Activated CD8-positive, alpha-beta memory T cell treated with anti-CD3 and anti-CD28 coated beads for 36 hours (primary cell): Measurements from ENCODE around the gene GLIS1. TPM values are rescaled to one million over a fixed set of nuclear protein-coding genes. Genes with fewer than 3 reads are reported as not detected.

ENCODE experiments used
- CTCF ChIA-PET: fragments of 350-600 bp; sonication (Branson Sonifier 250); formaldehyde crosslinking; loops from one replicate; lab custom pipeline; 2021; ENCODE audit warnings: antibody characterized with exemption; lab: Charles Lee
- POLR2A ChIA-PET: fragments of 350-600 bp; sonication (Branson Sonifier 250); formaldehyde crosslinking; loops from one replicate; lab custom pipeline; 2021; ENCODE audit warnings: antibody characterized with exemption; lab: Charles Lee
- total RNA-seq, 2 experiments: library from RNA; stranded (reverse); gene quantifications; one replicate each; pipeline ENCODE4 v1.2.3, GENCODE V29; 2021

The GLIS1 gene
- total RNA-seq, 2 experiments from 2014 or later: not detected

DNA sequence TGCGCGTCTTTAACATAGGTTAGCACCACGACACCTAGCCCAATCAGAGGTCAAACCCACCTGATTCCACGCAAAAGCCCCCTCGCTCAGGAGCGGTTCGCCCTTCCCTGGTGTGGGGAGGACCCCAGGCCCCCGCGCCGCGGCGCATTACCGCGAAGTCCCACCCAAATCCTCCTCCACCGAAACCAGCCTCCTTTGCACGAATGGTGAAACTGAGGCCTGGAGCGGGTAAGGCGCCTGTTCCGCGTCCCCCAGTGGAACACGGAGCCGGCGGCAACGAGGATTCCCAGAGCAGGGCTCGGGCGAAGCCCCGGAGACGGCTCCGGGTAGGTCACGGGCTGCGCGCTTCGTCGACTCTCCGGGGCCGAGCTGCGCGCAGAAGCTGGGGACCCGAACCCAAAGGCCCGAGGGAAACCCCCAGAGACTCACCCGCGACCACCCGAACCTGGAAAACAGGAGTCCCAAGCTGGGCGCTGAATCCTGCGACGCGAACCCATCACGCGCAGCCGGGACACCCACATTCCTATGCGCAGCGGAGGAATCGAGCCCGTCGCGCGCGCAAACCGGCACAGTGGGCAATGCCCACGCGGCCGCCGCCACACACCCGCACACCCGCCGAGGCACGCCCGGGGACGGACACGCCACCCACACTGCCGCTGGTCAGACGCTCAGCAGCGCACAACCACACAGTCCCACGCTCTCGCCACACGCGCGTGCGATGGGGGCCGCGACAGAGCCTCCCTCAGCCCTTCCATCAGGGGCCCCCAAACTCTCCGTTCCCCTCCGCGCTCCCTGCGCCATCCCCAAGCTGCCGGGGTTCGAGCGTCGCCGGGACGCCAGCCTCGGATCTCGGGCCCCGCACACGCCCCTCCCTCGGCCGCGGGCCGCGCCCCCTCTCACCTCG, 507 bp downstream of the GLIS1 start:
- ChIA-PET POLR2A (no interaction called here), CTCF (no interaction called here)

DNA sequence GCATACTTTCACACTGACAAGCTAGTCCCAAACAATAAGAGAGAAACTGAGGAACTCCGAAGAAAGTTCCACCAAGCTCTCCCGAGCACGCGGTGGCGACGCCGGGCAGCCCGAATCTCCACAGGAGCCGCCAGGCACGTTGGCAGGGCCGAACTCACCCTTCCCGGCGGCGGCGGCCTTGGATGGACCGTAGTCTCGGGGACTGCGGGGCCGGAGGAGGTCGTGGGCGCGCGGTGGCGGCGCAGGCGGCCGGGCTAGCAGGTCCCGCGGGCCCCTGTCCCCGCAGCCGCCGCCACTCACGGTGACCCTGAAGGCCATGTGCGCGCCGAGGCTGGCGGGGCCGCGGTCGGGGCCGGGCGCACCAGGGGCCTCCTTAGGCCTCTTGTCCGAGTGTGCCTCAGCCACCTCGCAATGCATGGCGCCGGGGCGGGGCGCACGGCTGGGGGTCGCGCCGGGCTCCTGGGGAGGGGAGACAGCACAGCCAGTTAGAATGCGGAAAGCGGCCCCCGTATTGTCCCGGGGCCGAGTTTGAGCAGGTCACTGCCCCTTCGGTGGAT, 1.2 kb downstream of the GLIS1 start:
- ChIA-PET POLR2A (no interaction called here), CTCF (interaction anchor here (0.9 to 1.2 kb wide), 2 partner anchors 43 to 252 kb away, joined by 3 read pairs; no protein-coding TSS in a partner anchor)

DNA sequence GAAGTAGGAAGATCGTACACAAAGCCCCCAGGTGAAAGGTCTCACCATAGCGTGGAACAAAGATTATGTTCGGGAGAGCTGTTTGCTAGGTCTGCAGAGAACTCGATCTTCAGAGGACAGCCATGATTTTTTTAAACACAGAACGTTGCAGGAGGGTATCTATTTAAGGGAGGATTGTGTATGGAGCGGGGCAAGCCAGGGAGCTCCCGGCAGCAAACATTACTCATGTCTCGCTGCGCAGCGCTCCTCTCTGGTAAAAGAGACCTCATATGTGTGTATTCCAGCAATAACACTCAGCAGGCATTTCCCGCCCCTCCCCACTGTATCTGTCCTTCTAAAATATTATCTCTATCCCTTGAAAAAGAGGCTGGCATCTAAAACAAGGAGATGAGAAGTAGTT, 2.7 kb downstream of the GLIS1 start:
- CTCF ChIA-PET: interaction anchor here (0.6 to 1.0 kb wide), 2 partner anchors 18 to 1392 kb away, joined by 3 read pairs; no protein-coding TSS in a partner anchor
- POLR2A ChIA-PET: interaction anchor here (0.6 kb wide), 1 partner anchor 1005 kb away, joined by 5 read pairs; no protein-coding TSS in a partner anchor

DNA sequence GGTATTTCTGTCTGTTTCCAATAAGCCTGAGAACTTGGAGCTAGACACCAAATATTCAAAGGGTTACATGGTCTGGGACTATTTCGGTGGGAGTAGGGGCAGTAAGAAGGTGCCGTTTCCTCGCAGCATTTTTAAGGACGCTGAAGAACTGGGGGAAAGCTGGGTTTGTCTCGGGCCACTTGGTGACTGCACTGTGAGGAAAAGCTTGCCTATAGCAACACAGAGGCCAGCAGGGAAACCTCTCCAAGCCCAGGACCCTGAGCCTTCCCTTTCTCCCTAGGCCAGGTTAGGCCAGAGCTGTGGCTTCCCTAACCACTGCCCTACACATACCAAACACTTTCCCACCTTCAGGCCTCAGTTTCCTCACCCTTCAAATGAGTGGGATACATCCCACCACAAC, 3.3 kb downstream of the GLIS1 start:
- ChIA-PET CTCF (no interaction called here), POLR2A (interaction anchor here (0.6 kb wide), 1 partner anchor 1005 kb away, joined by 5 read pairs; no protein-coding TSS in a partner anchor)

DNA sequence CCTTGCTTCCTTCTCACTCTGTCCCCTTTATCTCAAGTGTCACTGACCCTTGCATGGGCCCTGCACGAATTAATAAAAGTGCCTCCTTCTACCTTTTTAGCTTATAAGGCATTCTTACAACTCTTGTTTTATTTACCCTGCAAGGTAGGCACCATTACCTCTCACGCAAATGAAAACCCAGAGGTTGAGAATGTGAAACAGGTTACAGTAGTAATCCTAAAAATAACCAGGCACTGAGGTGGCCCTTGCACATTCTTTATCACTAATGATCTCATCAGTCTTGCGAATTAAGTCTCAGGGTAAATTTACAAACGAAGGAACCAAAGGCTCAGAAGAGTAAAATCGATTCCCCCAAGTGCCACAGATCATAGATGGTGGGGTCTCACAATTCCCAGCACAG, 3.7 kb downstream of the GLIS1 start:
- CTCF ChIA-PET: interaction anchor here (1.7 kb wide), 1 partner anchor 19 kb away, joined by 3 read pairs; no protein-coding TSS in a partner anchor
- POLR2A ChIA-PET: no interaction called here

DNA sequence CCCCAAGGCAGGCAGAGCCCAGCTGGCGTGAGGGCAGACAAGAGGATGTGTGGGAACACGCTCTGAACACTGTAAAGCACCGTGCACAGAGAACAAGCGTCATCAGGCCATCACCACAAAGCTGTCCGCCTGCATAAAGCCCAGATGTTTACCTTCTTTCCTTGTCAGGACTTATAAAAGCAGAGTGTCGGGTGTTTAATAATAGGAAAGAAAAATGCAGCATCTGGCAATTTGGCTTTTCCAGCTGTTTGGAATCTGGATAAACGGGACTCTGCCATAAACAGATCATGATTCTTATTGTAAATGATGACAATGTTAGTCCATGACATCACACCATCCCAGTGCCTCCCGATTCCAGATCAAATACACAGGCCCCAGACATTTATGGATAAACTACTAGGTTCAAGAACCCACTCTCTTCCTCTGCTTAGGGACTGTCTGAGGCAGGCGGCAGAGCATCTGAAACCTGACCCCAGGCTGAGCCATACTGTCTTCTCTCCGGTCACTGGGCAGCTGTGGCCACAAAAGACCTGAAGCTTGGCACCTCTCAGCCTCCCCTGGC, 4.2 kb downstream of the GLIS1 start:
- CTCF ChIA-PET: interaction anchor here (1.7 kb wide), 1 partner anchor 19 kb away, joined by 3 read pairs; no protein-coding TSS in a partner anchor
- POLR2A ChIA-PET: no interaction called here

DNA sequence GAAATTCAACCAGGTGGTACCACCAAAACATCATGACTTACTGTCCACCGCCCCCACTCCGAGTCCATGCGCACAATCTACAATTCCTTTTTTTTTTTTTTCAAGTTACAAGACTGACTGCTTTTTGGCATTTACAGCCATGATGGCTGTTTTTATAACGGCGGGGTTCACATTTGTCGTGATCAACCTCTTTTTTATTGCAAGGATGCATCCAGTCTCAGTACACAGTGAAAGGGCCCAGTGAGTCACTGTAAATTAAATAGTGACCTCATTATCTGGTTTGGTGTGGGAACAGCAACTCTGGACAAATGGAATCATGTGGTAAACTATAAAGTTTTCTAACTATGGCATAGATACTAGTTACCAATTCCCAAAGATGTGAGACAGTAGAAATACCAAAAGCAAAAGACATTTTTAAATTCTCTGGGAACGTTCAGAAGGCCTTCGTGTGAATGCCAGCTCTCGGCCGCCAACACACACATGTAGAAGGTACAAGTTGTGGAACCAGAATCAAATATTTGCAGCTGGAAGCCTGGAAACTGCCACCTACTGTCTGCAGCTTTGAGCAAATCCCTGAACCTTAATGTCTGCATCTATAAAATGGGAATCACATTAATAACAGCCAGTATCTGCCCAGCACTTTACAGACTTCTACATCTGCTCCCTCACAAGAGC, 4.9 kb downstream of the GLIS1 start:
- ChIA-PET CTCF (interaction anchor here (1.7 kb wide), 1 partner anchor 18 kb away, joined by 3 read pairs; no protein-coding TSS in a partner anchor), POLR2A (no interaction called here)

DNA sequence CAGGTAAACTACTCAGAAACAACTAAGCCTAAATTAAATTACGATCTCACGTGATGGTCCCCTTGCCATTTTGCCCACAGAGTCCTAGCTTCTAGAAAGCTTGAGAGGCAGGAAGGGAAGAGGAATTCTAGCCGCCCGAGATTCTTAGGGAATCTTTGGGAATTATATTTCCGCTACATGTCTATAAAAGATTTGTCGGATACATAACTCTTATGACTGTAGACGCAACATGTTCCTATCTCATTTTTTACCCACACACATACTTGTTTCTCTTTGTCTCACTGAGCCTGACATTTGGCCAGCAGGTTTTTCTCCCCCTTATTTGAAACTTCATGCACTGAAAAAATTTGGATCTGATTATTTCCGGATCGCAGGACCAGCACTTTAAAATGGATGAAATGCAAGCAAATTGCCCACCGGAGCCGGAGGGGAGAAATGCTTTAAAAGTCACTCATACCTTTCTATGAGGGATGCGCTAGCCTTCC, 5.5 kb downstream of the GLIS1 start:
- ChIA-PET CTCF (interaction anchor here (1.7 kb wide), 1 partner anchor 17 kb away, joined by 3 read pairs; no protein-coding TSS in a partner anchor), POLR2A (no interaction called here)

DNA sequence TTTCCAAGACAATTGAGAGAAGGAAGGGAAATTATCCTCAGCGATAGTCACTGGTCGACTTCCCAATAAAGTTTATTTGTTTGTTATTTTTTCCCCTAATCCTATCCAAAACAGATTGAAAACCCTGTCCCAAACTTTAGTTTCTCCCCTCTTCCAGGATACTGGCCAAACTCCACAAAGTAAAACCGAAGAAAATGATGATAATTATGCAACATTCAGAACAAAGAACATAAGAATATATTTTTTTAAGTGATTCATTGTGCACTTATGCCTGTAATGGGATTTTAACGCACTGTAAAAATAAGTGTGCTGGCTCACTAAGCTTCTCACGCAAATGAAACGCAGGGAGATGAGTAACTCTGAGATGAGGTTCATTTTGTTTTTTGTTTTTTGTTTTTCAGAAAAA, 6.0 kb downstream of the GLIS1 start:
- CTCF ChIA-PET: no interaction called here

DNA sequence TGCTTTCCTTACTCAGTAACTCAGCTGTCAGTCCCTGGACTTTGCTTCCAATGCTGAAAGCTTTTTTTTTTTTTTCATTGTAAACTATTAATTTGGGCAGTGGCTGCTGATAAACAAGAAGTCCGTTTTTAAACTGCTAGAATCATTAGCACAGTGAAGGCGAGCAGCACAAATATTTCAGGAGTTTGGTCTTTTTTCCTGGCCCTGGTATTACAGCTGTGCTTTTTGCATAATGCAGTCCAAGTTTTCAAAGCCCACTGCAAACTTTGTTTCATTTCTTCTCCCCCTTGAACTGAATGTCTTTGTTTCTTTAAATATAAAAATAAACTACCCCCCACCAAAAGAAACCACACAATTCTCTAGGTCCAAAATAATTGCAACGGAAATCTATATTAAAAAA, 6.6 kb downstream of the GLIS1 start:
- ChIA-PET POLR2A (no interaction called here), CTCF (no interaction called here)

More for the DNA sequence above, 6.0 kb downstream of the GLIS1 start:
- POLR2A ChIA-PET: no interaction called here

DNA sequence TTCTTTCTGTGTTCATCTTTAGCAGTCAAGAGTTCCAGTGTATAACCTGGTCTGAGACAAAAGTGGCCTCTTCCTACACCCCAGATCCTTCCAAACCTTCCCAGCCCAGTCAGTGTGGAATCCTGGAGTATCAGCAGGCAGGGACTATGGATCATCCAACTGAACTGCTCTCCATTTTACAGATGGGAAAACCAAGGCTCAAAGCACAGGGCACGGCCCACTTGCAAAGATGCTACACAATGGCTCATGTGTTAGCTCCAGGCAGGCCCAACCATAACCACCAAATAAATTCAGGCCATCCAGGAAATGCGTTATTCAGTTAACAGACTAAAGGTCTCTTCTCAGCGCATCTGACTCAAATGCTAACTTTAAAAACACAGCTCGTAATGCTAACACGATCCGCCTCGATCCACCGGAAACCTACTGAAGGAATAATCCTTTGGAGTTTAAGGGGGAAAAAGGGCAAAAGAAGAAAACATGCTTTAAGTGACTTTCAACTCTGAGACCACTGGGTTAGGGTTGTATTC, 7.1 kb downstream of the GLIS1 start:
- ChIA-PET POLR2A (no interaction called here), CTCF (no interaction called here)

DNA sequence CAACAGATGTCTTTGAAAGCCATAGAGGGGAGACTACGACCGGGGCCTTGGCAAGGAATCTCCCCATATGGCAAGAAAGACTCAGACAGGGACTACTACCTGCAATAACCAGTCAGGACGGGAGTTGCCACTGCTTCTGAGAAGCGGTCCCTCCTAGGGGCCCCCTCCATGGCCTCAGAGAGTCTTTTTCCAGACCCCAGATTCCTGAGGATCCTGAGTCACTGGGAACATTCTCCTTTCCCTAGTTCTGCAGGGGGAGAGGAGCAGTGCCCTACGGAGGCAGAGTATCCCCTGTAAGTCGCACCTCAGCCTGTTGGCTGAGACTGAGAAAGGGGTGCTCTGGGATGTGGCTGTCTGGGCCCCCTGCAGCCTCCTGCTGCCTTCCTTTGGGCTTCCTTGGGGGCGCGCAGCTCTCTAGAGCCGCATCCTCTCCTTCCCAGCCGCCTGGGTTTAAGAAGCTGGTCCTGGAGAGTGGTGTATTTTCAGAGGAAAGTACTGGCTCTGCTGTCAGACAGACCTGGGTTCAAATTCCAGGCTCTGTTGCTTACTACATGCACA, 7.8 kb downstream of the GLIS1 start:
- ChIA-PET CTCF (no interaction called here), POLR2A (no interaction called here)

DNA sequence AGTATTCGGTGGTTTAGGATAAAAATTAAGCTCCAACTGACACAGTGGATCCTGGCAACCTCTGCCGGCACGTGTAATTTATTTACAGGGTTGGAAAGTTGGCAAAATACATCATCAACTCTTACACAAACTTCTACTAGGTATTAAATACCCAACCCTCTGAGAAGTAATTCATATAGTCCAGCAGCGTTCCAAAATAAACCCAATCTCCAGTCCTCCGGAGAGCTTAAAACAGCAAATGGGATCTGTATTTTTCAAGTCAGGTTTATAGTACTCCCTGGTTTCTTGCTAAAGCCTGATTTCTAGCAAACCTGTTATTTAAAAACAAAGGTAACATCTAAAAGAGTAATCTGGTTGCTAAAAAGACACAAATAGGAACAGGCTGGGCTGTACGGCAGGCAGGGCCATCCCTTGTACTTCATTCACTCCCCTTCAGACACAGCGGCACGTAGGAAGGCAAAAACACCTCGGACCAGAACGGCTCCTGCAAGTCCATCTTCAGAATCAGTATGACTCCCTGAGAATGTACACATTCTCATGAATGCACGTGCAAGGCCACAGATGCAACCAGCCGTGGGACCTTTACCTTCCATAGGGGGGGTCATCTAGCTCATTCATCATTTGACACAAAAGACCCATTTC, 8.6 kb downstream of the GLIS1 start:
- CTCF ChIA-PET: no interaction called here
- POLR2A ChIA-PET: no interaction called here

DNA sequence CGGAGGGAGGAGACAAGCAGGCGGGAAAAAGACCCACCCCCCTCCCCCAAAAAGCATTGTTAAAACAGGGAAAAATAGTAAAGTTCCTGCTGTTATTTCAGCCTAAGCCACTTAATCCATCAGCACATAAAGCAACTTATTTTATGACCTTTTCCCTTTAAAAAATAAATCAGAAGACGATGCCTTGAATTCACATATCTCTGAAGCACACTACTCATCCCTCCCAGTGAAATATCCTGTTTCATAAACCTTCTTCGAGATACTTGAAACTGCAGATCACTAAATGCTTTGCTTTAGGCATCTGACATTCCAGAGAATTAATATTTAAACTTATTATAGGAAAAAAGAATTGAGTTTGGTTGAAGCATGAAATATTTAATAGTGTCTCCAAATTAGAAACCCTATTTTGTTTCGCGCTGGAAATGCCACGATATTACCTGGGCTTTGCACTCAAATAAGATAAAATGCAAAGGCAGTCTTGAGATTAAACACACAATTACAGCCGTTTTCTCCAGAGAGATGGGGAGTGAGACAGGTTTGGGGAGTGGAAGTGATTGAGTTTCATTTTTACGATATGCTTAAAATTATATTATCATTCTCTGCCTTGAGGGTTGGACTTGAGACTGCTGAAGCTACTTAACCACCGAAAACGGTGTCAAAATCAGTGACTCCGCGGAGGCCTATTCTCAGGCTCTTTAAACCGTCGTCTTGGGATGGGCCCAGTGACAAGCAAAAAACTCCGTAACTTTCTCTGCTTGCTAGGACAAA, 9.3 kb downstream of the GLIS1 start:
- CTCF ChIA-PET: no interaction called here
- POLR2A ChIA-PET: no interaction called here

DNA sequence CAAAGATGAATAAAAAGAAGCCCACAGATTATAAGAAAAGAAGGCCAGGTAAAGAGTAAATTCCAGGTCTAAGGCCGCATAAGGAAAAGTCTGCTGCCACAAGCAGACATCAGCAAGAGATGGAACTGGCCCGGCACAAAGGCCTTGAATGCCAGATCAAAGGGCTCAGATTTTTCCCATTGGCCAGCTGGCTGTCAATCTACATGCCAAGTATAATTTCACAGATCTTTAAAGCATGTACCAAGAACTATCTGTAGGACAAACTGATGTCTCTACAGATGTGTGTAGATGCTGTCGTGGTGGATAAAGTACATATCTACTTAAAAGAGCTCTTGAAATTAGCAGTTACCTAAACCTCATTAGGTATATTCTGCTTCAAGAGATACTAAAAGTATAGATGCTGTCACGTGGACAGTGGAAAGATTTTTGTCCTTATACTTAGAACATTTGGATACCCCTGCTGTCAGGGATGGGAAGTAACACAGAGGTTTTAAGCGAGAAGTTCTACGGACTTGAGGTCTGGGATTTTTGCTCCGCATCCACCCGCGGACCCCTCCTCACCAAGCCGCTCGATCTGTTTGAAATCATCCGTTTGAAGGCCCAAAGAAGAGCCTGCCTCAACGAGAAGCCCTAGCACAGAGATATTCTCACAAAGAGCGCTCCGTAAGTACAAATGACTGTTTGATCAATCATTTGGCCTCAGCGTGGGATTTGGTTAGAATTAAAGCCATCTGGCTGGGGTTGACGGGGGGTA, 10.1 kb downstream of the GLIS1 start:
- ChIA-PET CTCF (no interaction called here), POLR2A (no interaction called here)

DNA sequence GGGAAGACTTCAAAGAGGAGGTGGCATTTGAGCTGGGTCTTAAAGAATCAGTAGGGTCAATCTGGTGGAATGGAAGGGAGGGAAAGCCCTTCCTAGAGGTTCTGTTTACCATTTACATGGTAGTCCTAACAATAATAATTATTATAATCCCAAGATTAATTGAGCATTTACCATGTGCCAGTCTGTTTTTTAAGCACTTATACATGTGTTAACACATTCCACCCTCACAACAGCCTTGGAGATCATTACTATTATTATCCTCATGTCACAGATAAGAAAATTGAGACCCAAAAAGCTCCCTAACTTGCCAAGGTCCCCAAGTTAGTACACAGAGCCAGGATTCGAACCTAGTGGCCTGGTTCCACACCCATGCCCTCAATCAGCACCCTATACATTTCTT, 10.8 kb downstream of the GLIS1 start:
- ChIA-PET CTCF (no interaction called here), POLR2A (interaction anchor here (0.6 kb wide), 1 partner anchor 112 kb away, joined by 3 read pairs; no protein-coding TSS in a partner anchor)
